ENCODE data around the gene AKR1B1.

DNA sequence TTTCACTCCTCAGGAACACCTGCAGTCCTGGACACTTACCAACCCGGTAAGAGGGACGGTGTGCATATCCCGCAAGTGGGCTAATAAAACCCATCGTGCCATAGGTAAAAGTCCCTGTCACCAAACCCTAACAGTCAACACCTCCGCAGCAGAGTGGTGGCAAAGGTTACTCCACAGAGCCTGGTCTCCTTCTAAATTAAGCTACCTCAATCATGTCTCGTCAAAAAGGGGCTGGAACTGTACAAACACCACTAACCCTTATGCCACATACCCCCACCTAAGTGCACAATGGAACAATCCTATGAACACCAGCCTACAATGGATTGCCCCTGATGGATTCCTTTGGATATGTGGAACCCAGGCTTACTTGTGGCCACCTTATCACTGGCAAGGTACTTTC is 9.6 kb upstream of the AKR1B1 start:
- TF ChIP-seq, protein P1, sequence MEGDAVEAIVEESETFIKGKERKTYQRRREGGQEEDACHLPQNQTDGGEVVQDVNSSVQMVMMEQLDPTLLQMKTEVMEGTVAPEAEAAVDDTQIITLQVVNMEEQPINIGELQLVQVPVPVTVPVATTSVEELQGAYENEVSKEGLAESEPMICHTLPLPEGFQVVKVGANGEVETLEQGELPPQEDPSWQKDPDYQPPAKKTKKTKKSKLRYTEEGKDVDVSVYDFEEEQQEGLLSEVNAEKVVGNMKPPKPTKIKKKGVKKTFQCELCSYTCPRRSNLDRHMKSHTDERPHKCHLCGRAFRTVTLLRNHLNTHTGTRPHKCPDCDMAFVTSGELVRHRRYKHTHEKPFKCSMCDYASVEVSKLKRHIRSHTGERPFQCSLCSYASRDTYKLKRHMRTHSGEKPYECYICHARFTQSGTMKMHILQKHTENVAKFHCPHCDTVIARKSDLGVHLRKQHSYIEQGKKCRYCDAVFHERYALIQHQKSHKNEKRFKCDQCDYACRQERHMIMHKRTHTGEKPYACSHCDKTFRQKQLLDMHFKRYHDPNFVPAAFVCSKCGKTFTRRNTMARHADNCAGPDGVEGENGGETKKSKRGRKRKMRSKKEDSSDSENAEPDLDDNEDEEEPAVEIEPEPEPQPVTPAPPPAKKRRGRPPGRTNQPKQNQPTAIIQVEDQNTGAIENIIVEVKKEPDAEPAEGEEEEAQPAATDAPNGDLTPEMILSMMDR (IDR thresholded peaks at IDR 0.05), result no peak
- TF ChIP-seq POLR2A (IDR thresholded peaks at IDR 0.05), result no peak

Data from esophagus squamous epithelium (tissue), 4 donors.